CD4-positive, alpha-beta T cell (primary cell): ENCODE data around the gene APPL2. TPM values are rescaled to one million over a fixed set of nuclear protein-coding genes. Genes with fewer than 3 reads are reported as not detected.

Experiments
- ATAC-seq: fragments of 200-7000 bp; cut with Tn5 transposase; one replicate; pipeline ENCODE4 v1.10.0; 2022; ENCODE audit warnings: mild to moderate bottlenecking; ENCODE audit not compliant: poor library complexity
- CTCF ChIA-PET: fragments of 350-600 bp; sonication (Branson Sonifier 250); formaldehyde crosslinking; loops from one replicate; lab custom pipeline; 2021; ENCODE audit warnings: antibody characterized with exemption, inconsistent platforms; lab: Charles Lee
- POLR2A ChIA-PET: fragments of 350-600 bp; sonication (Branson Sonifier 250); formaldehyde crosslinking; loops from one replicate; lab custom pipeline; 2021; ENCODE audit warnings: antibody characterized with exemption, inconsistent platforms; lab: Charles Lee
- DNase-seq, 14 experiments: peaks; one replicate each; pipeline ENCODE4 v3.0.0-alpha.2; 2013 to 2020; ENCODE audit warnings: mixed read lengths in 2 of 14
- H3K27ac ChIP-seq, 2 donors: one replicate each; pipeline versions ENCODE4 v1.5.1 to v1.7.0; 2013; ENCODE audit warnings: low read length in 2 of 2, low read depth in 1 of 2, mild to moderate bottlenecking in 1 of 2
- H3K27me3 ChIP-seq, 2 experiments: 1 replicate in 1 of 2; 2 replicates in 1 of 2; pipeline versions ENCODE4 v1.6.1 to v1.7.0; 2013; ENCODE audit warnings: low read length in 2 of 2, control low read depth in 1 of 2, mild to moderate bottlenecking in 1 of 2, moderate library complexity in 1 of 2; ENCODE audit not compliant: insufficient read depth in 2 of 2, control insufficient read depth in 1 of 2
- H3K36me3 ChIP-seq: one replicate; pipeline ENCODE4 v1.6.1; 2013; ENCODE audit warnings: low read length, control low read depth; ENCODE audit not compliant: insufficient read depth
- H3K4me1 ChIP-seq: one replicate; pipeline ENCODE4 v1.6.1; 2013; ENCODE audit warnings: low read length, control low read depth; ENCODE audit not compliant: insufficient read depth
- H3K4me3 ChIP-seq: one replicate; pipeline ENCODE4 v1.5.1; 2013; ENCODE audit warnings: mild to moderate bottlenecking, low read length, moderate library complexity
- H3K9me3 ChIP-seq, 2 experiments: 1 replicate in 1 of 2; 2 replicates in 1 of 2; pipeline versions ENCODE4 v1.6.1 to v1.7.0; 2013; ENCODE audit warnings: low read length in 2 of 2, mild to moderate bottlenecking in 2 of 2, control low read depth in 1 of 2, moderate library complexity in 1 of 2; ENCODE audit not compliant: control insufficient read depth in 1 of 2, insufficient read depth in 1 of 2
- H3K27ac Mint-ChIP-seq: one replicate; pipeline ENCODE4 v1.8.0; 2020; ENCODE audit warnings: mixed read lengths
- H3K27me3 Mint-ChIP-seq: one replicate; pipeline ENCODE4 v1.8.0; 2021; ENCODE audit warnings: mixed read lengths
- H3K36me3 Mint-ChIP-seq: one replicate; pipeline ENCODE4 v1.8.0; 2021; ENCODE audit warnings: low read depth, mixed read lengths
- H3K4me1 Mint-ChIP-seq: one replicate; pipeline ENCODE4 v1.8.0; 2021; ENCODE audit warnings: low read depth, mixed read lengths
- H3K4me3 Mint-ChIP-seq: one replicate; pipeline ENCODE4 v1.8.0; 2020; ENCODE audit warnings: mild to moderate bottlenecking, mixed read lengths
- H3K9me3 Mint-ChIP-seq: one replicate; pipeline ENCODE4 v1.8.0; 2020; ENCODE audit warnings: mixed read lengths
- CTCF ChIP-seq: fragments of 200-600 bp; IDR thresholded peaks from one replicate; pipeline ENCODE4 v1.8.0; 2022; ENCODE audit warnings: antibody characterized with exemption, mild to moderate bottlenecking
- intact Hi-C, 2 experiments: fragments of 100-400 bp; cut with DNase I in 1 of 2; cut with micrococcal nuclease in 1 of 2; formaldehyde crosslinking; loops; one replicate each; pipeline versions ENCODE4 v1.15.1 to v1.9.0; 2023 to 2025; cut with DNase I, micrococcal nuclease
- total RNA-seq, 174 experiments: library from RNA in 2 of 174; stranded (reverse) in 2 of 174; gene quantifications; one replicate each; pipeline ENCODE4 v1.2.3 and lab custom pipeline; 2021 to 2026

Gene APPL2
- total RNA-seq, 2 experiments from 2014 or later, result 58.8 to 59.9 TPM

- H3K36me3 ChIP-seq, result no peaks in the 10 kb centered on the region
- H3K4me1 ChIP-seq, result peaks cover 11% of the 10 kb centered on the region
- CTCF ChIA-PET, result no interaction called here
- TF ChIP-seq CTCF, result no peak
- intact Hi-C loops, result no loop called here
- DNase-seq, result no peak
- no peak overlapping the region for H3K4me3 ChIP-seq
- peaks cover 4% of the 10 kb centered on the region for H3K36me3 Mint-ChIP-seq
- peaks cover 9% of the 10 kb centered on the region for H3K4me1 Mint-ChIP-seq
- H3K27ac Mint-ChIP-seq, result no peak overlapping the region
- POLR2A ChIA-PET, result no interaction called here
- no peak overlapping the region for H3K4me3 Mint-ChIP-seq
- no peaks in the 10 kb centered on the region for H3K9me3 Mint-ChIP-seq
- ATAC-seq, result no peak
- no peaks in the 10 kb centered on the region for H3K9me3 ChIP-seq
- H3K27me3 Mint-ChIP-seq, result peaks cover 10% of the 10 kb centered on the region
- no peak overlapping the region for H3K27ac ChIP-seq
- H3K27me3 ChIP-seq, result peaks cover 0 to 2% of the 10 kb centered on the region in 2 experiments
Measured at GRCh38 chr12:105240228-105240627, 4.3 kb upstream of the APPL2 start.

- ATAC-seq (no peak), DNase-seq (no peak)
- no peak for TF ChIP-seq CTCF
- Histone ChIP-seq H3K27me3 (peaks cover 0 to 2% of the 10 kb centered on the region in 2 experiments), H3K4me1 (peaks cover 20% of the 10 kb centered on the region), H3K36me3 (no peaks in the 10 kb centered on the region), H3K9me3 (no peaks in the 10 kb centered on the region), H3K27ac (no peak overlapping the region), H3K4me3 (no peak overlapping the region)
- peaks cover 5% of the 10 kb centered on the region for H3K36me3 Mint-ChIP-seq
- H3K4me1 Mint-ChIP-seq, result peaks cover 18% of the 10 kb centered on the region
- no peak overlapping the region for H3K4me3 Mint-ChIP-seq
- H3K9me3 Mint-ChIP-seq, result no peaks in the 10 kb centered on the region
- intact Hi-C loops, result loop anchor here (5.0 to 10.0 kb wide), 4 partner anchors 143 to 1395 kb away; partner anchors contain the start of genes NT5DC3 (in 1 of the 2) and TDG (in 1 of the 2)
- ChIA-PET POLR2A (interaction anchor here (0.6 kb wide), 1 partner anchor 101 kb away, joined by 3 read pairs; no protein-coding TSS in a partner anchor), CTCF (no interaction called here)
- peaks cover 2% of the 10 kb centered on the region for H3K27me3 Mint-ChIP-seq
- H3K27ac Mint-ChIP-seq, result no peak overlapping the region
Measured at GRCh38 chr12:105239304-105239703, 3.3 kb upstream of the APPL2 start.

DNA sequence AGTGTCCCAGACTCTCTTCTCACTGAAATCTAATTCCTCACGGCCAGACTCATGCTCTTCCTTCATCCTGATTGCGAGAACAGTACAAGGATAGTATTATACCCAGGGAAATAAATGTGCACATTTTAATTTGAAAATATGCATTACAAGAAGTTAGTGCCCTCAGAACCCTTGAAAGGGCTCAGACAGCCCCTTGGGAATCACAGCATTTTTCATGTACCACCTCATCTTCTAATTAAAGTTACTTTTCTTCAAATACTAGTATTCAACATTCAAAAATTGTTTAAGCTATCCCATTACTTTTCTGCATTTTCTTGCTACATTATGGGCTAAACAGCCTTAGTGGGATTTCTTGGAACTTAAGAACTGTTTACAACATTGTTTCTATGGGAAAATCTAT is 1.7 kb upstream of the APPL2 start:
- ATAC-seq, result no peak
- TF ChIP-seq CTCF, result no peak
- Mint-ChIP-seq H3K4me1 (peaks cover 33% of the 10 kb centered on the region), H3K4me3 (no peak overlapping the region), H3K27me3 (no peaks in the 10 kb centered on the region), H3K27ac (no peak overlapping the region), H3K36me3 (peaks cover 10% of the 10 kb centered on the region), H3K9me3 (no peaks in the 10 kb centered on the region)
- Histone ChIP-seq H3K27me3 (no peaks in the 10 kb centered on the region), H3K36me3 (no peaks in the 10 kb centered on the region), H3K27ac (no peak overlapping the region), H3K4me3 (no peak overlapping the region), H3K9me3 (no peaks in the 10 kb centered on the region), H3K4me1 (peaks cover 31% of the 10 kb centered on the region)
- ChIA-PET POLR2A (no interaction called here), CTCF (no interaction called here)
- DNase-seq, result no peak
- intact Hi-C loops, result loop anchor here (5.0 to 10.0 kb wide), 4 partner anchors 145 to 1393 kb away; partner anchors contain the start of genes NT5DC3 (in 1 of the 2) and TDG (in 1 of the 2)
